Stomach smooth muscle (tissue), 2 donors: Measurements from ENCODE around the gene NOTO.
A peak's percentile ranks its signal among the peaks of the same experiment; 100 is the strongest.

Experiments used
- H3K27ac ChIP-seq: one replicate; pipeline ENCODE4 v1.7.0; 2013; ENCODE audit warnings: mild to moderate bottlenecking, low read length, inconsistent platforms
- H3K27me3 ChIP-seq, 2 donors: one replicate each; pipeline ENCODE4 v1.7.0; 2013; ENCODE audit warnings: low read length in 2 of 2; ENCODE audit not compliant: insufficient read depth in 2 of 2, control insufficient read depth in 1 of 2
- H3K36me3 ChIP-seq, 2 donors: one replicate each; pipeline ENCODE4 v1.7.0; 2013; ENCODE audit warnings: low read length in 2 of 2; ENCODE audit not compliant: control insufficient read depth in 2 of 2, insufficient read depth in 2 of 2
- H3K4me1 ChIP-seq: one replicate; pipeline ENCODE4 v1.7.0; 2013; ENCODE audit warnings: low read length; ENCODE audit not compliant: control insufficient read depth, insufficient read depth
- H3K4me3 ChIP-seq, 2 donors: one replicate each; pipeline ENCODE4 v1.7.0; 2013; ENCODE audit warnings: low read length in 2 of 2
- H3K9ac ChIP-seq, 2 donors: one replicate each; pipeline ENCODE4 v1.7.0; 2013; ENCODE audit warnings: low read length in 2 of 2, mild to moderate bottlenecking in 1 of 2
- H3K9me3 ChIP-seq, 2 donors: one replicate each; pipeline ENCODE4 v1.7.0; 2013; ENCODE audit warnings: low read length in 2 of 2; ENCODE audit not compliant: control insufficient read depth in 2 of 2
- donor health status: healthy.
- donor health status: Pancreatic carcinoma.

Gene NOTO

GRCh38 chr2:73235315-73236028 is 33.1 kb downstream of the NOTO start:
- Histone ChIP-seq H3K9ac (peak overlapping the region; percentile 83 to 91), H3K27ac (no peak overlapping the region), H3K27me3 (no peaks in the 10 kb centered on the region), H3K9me3 (no peaks in the 10 kb centered on the region), H3K4me1 (peaks cover 32% of the 10 kb centered on the region), H3K4me3 (peak overlapping the region; percentile 90 to 97), H3K36me3 (peaks cover 6 to 11% of the 10 kb centered on the region in 2 donors)

GRCh38 chr2:73237168-73237567 is 34.8 kb downstream of the NOTO start:
- no peaks in the 10 kb centered on the region for H3K9me3 ChIP-seq
- no peak overlapping the region for H3K9ac ChIP-seq
- no peak overlapping the region for H3K27ac ChIP-seq
- H3K4me1 ChIP-seq: peaks cover 31% of the 10 kb centered on the region
- H3K27me3 ChIP-seq: no peaks in the 10 kb centered on the region
- peaks cover 10 to 11% of the 10 kb centered on the region in 2 donors for H3K36me3 ChIP-seq
- no peak overlapping the region for H3K4me3 ChIP-seq

GRCh38 chr2:73238149-73238548 is 35.8 kb downstream of the NOTO start:
- peak overlapping the region in 1 of 2 donors; percentile 13 for H3K9ac ChIP-seq
- no peak overlapping the region for H3K27ac ChIP-seq
- no peaks in the 10 kb centered on the region for H3K27me3 ChIP-seq
- peaks cover 24% of the 10 kb centered on the region for H3K4me1 ChIP-seq
- H3K9me3 ChIP-seq: no peaks in the 10 kb centered on the region
- H3K4me3 ChIP-seq: no peak overlapping the region
- peaks cover 17 to 18% of the 10 kb centered on the region in 2 donors for H3K36me3 ChIP-seq

GRCh38 chr2:73238976-73239375 is 36.6 kb downstream of the NOTO start:
- Histone ChIP-seq H3K9ac (peak overlapping the region in 1 of 2 donors; percentile 13), H3K27me3 (no peaks in the 10 kb centered on the region), H3K27ac (no peak overlapping the region), H3K9me3 (no peaks in the 10 kb centered on the region), H3K4me1 (peaks cover 19% of the 10 kb centered on the region), H3K4me3 (no peak overlapping the region), H3K36me3 (peaks cover 22 to 23% of the 10 kb centered on the region in 2 donors)

GRCh38 chr2:73239776-73240175 is 37.4 kb downstream of the NOTO start:
- Histone ChIP-seq H3K27me3 (no peaks in the 10 kb centered on the region), H3K4me1 (peaks cover 17% of the 10 kb centered on the region), H3K4me3 (no peak overlapping the region), H3K9ac (no peak overlapping the region), H3K27ac (no peak overlapping the region), H3K9me3 (no peaks in the 10 kb centered on the region), H3K36me3 (peaks cover 30 to 31% of the 10 kb centered on the region in 2 donors)

- Histone ChIP-seq H3K27me3 (no peaks in the 10 kb centered on the region), H3K4me1 (no peaks in the 10 kb centered on the region), H3K36me3 (peaks cover 65 to 69% of the 10 kb centered on the region in 2 donors), H3K27ac (no peak overlapping the region), H3K9ac (no peak overlapping the region), H3K9me3 (no peaks in the 10 kb centered on the region), H3K4me3 (no peak overlapping the region)
Measured at GRCh38 chr2:73243884-73244570, 41.7 kb downstream of the NOTO start.

GRCh38 chr2:73244580-73244979 is 42.2 kb downstream of the NOTO start:
- Histone ChIP-seq H3K27ac (no peak overlapping the region), H3K4me1 (no peaks in the 10 kb centered on the region), H3K9me3 (no peaks in the 10 kb centered on the region), H3K9ac (no peak overlapping the region), H3K27me3 (no peaks in the 10 kb centered on the region), H3K36me3 (peaks cover 69 to 70% of the 10 kb centered on the region in 2 donors), H3K4me3 (no peak overlapping the region)

- Histone ChIP-seq H3K9ac (no peak overlapping the region), H3K9me3 (no peaks in the 10 kb centered on the region), H3K27ac (no peak overlapping the region), H3K4me1 (no peaks in the 10 kb centered on the region), H3K36me3 (peaks cover 75 to 83% of the 10 kb centered on the region in 2 donors), H3K27me3 (no peaks in the 10 kb centered on the region), H3K4me3 (no peak overlapping the region)
Measured at GRCh38 chr2:73246850-73247249, 44.5 kb downstream of the NOTO start.

- Histone ChIP-seq H3K36me3 (peaks cover 69 to 86% of the 10 kb centered on the region in 2 donors), H3K27ac (no peak overlapping the region)
Measured at GRCh38 chr2:73249636-73250035, 47.3 kb downstream of the NOTO start.

GRCh38 chr2:73250872-73251846 is 48.8 kb downstream of the NOTO start:
- Histone ChIP-seq H3K4me1 (no peaks in the 10 kb centered on the region), H3K9me3 (no peaks in the 10 kb centered on the region), H3K36me3 (peaks cover 55 to 74% of the 10 kb centered on the region in 2 donors)

More at GRCh38 chr2:73249636-73250035, 47.3 kb downstream of the NOTO start:
- no peaks in the 10 kb centered on the region for H3K27me3 ChIP-seq
- no peak overlapping the region for H3K4me3 ChIP-seq
- H3K4me1 ChIP-seq: no peaks in the 10 kb centered on the region
- H3K9me3 ChIP-seq: no peaks in the 10 kb centered on the region
- H3K9ac ChIP-seq: no peak overlapping the region

More at GRCh38 chr2:73250872-73251846, 48.8 kb downstream of the NOTO start:
- no peak overlapping the region for H3K9ac ChIP-seq
- H3K27me3 ChIP-seq: no peaks in the 10 kb centered on the region
- H3K27ac ChIP-seq: no peak overlapping the region
- no peak overlapping the region for H3K4me3 ChIP-seq
